Small intestine (tissue), 7 donors: ENCODE measurements around the gene NEDD4L. TPM values are rescaled to one million over a fixed set of nuclear protein-coding genes. Genes with fewer than 3 reads are reported as not detected.
A peak's percentile ranks its signal among the peaks of the same experiment; 100 is the strongest.

Experiments used
- DNase-seq, 2 donors: peaks; one replicate each; pipeline versions ENCODE4 v3.0.0 to v3.0.0-alpha.2; 2013
- FAIRE-seq: peaks from 2 replicates; lab custom pipeline; 2012; peaks lifted over from hg19 to GRCh38; lab: Jason Lieb, UNC
- H3K27ac ChIP-seq, 3 donors: one replicate each; pipeline ENCODE4 v1.5.1; 2013; ENCODE audit warnings: low read length in 2 of 3, mild to moderate bottlenecking in 2 of 3, control low read depth in 1 of 3, inconsistent platforms in 1 of 3, low read depth in 1 of 3, moderate library complexity in 1 of 3
- H3K27me3 ChIP-seq, 3 donors: one replicate each; pipeline ENCODE4 v1.6.1; 2013; ENCODE audit warnings: low read length in 3 of 3, inconsistent platforms in 1 of 3; ENCODE audit not compliant: control insufficient read depth in 3 of 3, insufficient read depth in 3 of 3
- H3K36me3 ChIP-seq, 3 donors: one replicate each; pipeline ENCODE4 v1.6.1; 2013; ENCODE audit warnings: low read length in 3 of 3, inconsistent platforms in 1 of 3, low read depth in 1 of 3, mild to moderate bottlenecking in 1 of 3, moderate library complexity in 1 of 3; ENCODE audit not compliant: control insufficient read depth in 3 of 3, insufficient read depth in 2 of 3
- H3K4me1 ChIP-seq, 3 donors: one replicate each; pipeline ENCODE4 v1.6.1; 2013; ENCODE audit warnings: low read length in 2 of 3, inconsistent platforms in 1 of 3, low read depth in 1 of 3, mild to moderate bottlenecking in 1 of 3, moderate library complexity in 1 of 3; ENCODE audit not compliant: control insufficient read depth in 3 of 3, insufficient read depth in 2 of 3
- H3K4me3 ChIP-seq, 3 donors: one replicate each; pipeline ENCODE4 v1.5.1; 2013; ENCODE audit warnings: low read length in 3 of 3, control low read depth in 1 of 3, inconsistent platforms in 1 of 3, low read depth in 1 of 3, mild to moderate bottlenecking in 1 of 3, moderate library complexity in 1 of 3
- H3K9me3 ChIP-seq, 2 donors: one replicate each; pipeline ENCODE4 v1.6.1; 2013; ENCODE audit warnings: low read depth in 1 of 2, low read length in 1 of 2; ENCODE audit not compliant: control insufficient read depth in 2 of 2, insufficient read depth in 1 of 2
- WGBS, 3 donors: extraction: QIAGEN DNeasy Blood & Tissue Kit; methylation state at CpG; one replicate each; pipeline ENCODE4 v1.1.7; 2013; 5-methylcytosine and 5-hydroxymethylcytosine counted together
- polyA plus RNA-seq, 4 donors: library from polyadenylated mRNA; stranded (reverse) in 3 of 4; unstranded in 1 of 4; fragments of 200-250 nt in 3 of 4; fragments of 120-200 nt in 1 of 4; gene quantifications; one replicate each; pipeline versions ENCODE4 v1.2.1 to v1.2.3, GENCODE V29; 2013
- donor health status: healthy with polysubstance abuse.
- donor health status: control.
- donor health status: control.
- donor health status: Bipolar disorder and iron deficiency.
- donor health status: healthy.

The NEDD4L gene
- polyA plus RNA-seq, 4 donors: 36.5 to 113 (median 96.2) TPM

DNA sequence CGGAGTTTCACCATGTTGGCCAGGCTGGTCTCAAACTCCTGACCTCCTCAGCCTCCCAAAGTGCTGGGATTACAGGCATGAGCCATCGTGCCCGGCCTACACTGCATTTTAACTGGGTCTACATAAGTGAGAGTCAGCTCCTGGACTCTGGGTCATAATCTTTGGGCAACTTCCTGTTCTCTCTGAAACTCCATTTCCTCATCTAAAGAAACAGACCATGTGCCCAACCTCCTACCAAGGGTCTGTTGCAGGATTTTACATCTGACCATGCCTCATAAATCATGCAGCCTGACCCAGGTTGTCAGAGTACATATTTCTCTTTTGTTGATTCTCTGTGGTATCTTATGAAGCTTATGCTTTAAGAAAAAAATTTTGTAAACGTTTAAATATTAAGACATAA lies 304.5 kb downstream of the NEDD4L start:
- H3K27me3 ChIP-seq: no peaks in the 10 kb centered on the region
- H3K4me3 ChIP-seq: no peak overlapping the region
- peaks cover 0 to 4% (median 0%) of the 10 kb centered on the region in 3 donors for H3K4me1 ChIP-seq
- no peaks in the 10 kb centered on the region for H3K9me3 ChIP-seq
- peaks cover 2 to 33% (median 13%) of the 10 kb centered on the region in 3 donors for H3K36me3 ChIP-seq
- 80 to 85% (median 81%) methylated on average over 4 of the region's 4 CpGs for WGBS, 3 donors
- no peak overlapping the region for H3K27ac ChIP-seq
- DNase-seq (peak in 1 of 2 donors; percentile 25), FAIRE-seq (no peak)

DNA sequence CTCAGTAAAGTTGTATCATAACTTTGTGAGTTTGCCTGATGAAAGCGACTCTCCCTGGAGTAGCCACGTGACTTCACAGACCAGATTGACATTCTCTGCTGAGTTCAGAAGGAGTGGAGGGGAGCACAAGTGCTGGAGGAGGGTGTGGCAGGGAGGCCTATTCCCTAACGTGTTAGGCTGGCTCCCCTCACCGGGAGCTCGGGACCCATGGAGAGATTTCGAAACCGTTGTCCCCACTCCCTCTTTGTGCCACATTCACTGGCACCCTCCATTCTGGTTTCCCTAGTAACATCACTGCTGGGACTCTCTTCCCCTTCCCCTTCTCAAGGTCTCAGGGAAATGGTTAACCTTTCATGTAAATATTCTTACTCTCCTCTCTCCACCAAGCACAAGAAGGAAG lies 304.9 kb downstream of the NEDD4L start:
- Histone ChIP-seq H3K4me3 (no peak overlapping the region), H3K4me1 (peaks cover 0 to 4% (median 0%) of the 10 kb centered on the region in 3 donors), H3K9me3 (no peaks in the 10 kb centered on the region), H3K36me3 (peaks cover 2 to 37% (median 15%) of the 10 kb centered on the region in 3 donors), H3K27ac (no peak overlapping the region), H3K27me3 (no peaks in the 10 kb centered on the region)
- WGBS, 3 donors: 78 to 85% (median 81%) methylated on average over 7 of the region's 7 CpGs
- peak in 1 of 2 donors; percentile 26 for DNase-seq
- no peak for FAIRE-seq

DNA sequence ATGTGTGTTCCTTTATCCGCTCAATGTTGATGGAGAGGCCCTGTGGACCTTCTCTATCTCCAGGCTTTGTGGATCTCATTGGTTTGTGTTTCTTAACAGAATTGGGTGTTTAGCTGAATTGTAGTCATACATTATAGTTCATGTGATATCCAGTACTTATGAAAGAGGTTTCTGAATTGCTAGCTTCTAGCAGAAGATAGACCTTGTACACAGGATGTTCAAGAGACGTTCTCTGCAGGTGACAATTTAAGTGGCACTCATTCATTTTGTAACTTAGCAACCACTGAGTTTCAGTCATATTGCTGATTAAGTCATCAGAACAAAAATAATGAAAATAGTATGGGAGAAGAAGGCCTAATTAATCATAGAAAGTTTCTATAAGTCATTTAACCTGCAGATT lies 305.6 kb downstream of the NEDD4L start:
- peaks cover 2 to 37% (median 16%) of the 10 kb centered on the region in 3 donors for H3K36me3 ChIP-seq
- no peak overlapping the region for H3K27ac ChIP-seq
- no peak overlapping the region for H3K4me3 ChIP-seq
- WGBS, 3 donors: 83 to 85% (median 84%) methylated on average over 2 of the region's 2 CpGs
- peaks cover 0 to 4% (median 0%) of the 10 kb centered on the region in 3 donors for H3K4me1 ChIP-seq
- FAIRE-seq (no peak), DNase-seq (no peak)
- no peaks in the 10 kb centered on the region for H3K27me3 ChIP-seq
- no peaks in the 10 kb centered on the region for H3K9me3 ChIP-seq

DNA sequence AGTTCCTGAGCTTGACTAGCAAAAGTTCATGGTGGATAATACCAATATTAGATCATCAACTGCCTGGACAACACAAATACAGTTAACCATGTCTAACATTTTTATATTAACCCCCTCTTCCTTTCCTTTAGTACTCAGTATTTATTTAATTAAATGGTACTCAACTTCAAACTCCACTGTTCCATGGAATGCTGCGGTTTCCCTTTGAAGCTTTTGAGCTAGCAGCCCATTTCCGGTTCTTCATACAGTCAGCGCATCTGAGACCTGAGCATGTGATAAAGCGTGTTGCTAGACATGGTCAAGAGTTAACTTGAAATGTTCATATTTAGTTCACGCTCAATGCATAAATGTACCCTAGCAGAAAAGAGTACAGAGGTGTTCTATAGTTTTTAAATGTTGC lies 306.5 kb downstream of the NEDD4L start:
- 95 to 99% (median 96%) methylated on average over 5 of the region's 5 CpGs for WGBS, 3 donors
- no peaks in the 10 kb centered on the region for H3K27me3 ChIP-seq
- H3K4me1 ChIP-seq: peaks cover 0 to 4% (median 0%) of the 10 kb centered on the region in 3 donors
- DNase-seq (no peak), FAIRE-seq (no peak)
- no peak overlapping the region for H3K27ac ChIP-seq
- H3K9me3 ChIP-seq: no peaks in the 10 kb centered on the region
- H3K36me3 ChIP-seq: peaks cover 2 to 44% (median 22%) of the 10 kb centered on the region in 3 donors
- H3K4me3 ChIP-seq: no peak overlapping the region

DNA sequence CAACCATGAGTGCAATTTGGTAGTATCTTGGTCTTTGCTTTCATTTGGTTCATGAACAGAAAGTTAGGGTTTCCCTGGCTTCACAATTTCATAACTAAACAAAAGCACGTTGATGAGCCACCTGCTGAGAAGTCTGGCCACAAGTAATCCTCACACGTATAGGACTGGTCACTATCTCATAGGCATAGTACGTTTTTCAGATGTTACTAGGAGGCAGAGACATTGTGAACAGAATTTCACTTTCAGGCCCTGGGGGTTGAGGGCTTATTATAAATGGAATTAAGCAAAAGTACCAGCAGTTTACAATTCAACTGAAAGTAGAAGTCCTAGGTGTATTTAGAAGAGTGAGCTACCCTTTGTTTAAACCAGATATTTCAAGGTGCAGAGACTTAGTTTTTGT lies 307.8 kb downstream of the NEDD4L start:
- no peak overlapping the region for H3K4me3 ChIP-seq
- peaks cover 2 to 43% (median 22%) of the 10 kb centered on the region in 3 donors for H3K36me3 ChIP-seq
- no peak overlapping the region for H3K27ac ChIP-seq
- WGBS, 3 donors: 80 to 83% (median 82%) methylated on average over 3 of the region's 3 CpGs
- H3K9me3 ChIP-seq: no peaks in the 10 kb centered on the region
- DNase-seq: no peak
- peaks cover 0 to 4% (median 0%) of the 10 kb centered on the region in 3 donors for H3K4me1 ChIP-seq
- H3K27me3 ChIP-seq: no peaks in the 10 kb centered on the region
- no peak for FAIRE-seq

DNA sequence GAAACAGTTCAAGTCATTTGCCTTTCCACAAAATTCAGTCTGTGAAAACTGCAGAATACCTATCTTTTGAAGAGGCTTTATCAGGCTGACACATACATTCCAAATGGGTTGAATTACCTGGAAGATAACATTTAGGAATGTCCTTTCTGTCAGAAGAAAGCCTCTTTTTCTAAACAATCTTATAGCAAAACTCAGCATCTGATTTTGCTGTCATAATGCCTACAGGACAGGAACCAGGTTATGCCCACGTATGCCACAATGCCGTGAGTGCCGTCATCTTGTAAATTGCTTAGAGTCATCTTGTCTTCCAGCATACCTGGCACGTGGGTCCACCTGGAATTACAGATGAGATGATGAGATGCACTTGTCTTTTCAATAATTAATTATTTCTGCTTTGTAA lies 309.6 kb downstream of the NEDD4L start:
- Histone ChIP-seq H3K36me3 (peaks cover 2 to 39% (median 25%) of the 10 kb centered on the region in 3 donors), H3K4me3 (no peak overlapping the region), H3K27ac (no peak overlapping the region), H3K27me3 (no peaks in the 10 kb centered on the region), H3K4me1 (peaks cover 0 to under 1% (median 0%) of the 10 kb centered on the region in 3 donors), H3K9me3 (no peaks in the 10 kb centered on the region)
- FAIRE-seq (no peak), DNase-seq (no peak)
- WGBS, 3 donors: 92 to 96% (median 96%) methylated on average over 4 of the region's 4 CpGs

DNA sequence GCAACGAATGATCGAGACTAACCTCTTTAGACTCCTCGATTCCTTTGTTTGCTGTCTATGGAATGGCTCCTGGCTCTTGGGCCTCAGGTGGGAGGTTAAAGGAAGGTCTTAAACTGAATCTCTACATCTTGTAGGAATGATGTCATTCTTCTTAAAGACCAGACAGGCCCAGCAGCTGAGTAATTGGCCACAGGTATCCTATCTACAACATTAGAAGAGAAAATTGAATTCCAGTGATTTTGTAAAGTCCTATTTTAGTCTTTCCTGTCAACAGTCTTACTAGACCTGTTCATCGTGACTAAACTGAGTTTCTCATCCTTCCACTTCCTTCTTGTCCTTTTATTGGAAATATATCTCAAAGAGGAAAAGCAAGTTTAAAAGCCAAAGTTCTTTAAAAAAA lies 310.0 kb downstream of the NEDD4L start:
- WGBS, 3 donors: 94 to 95% (median 95%) methylated on average over 4 of the region's 4 CpGs
- no peaks in the 10 kb centered on the region for H3K4me1 ChIP-seq
- no peaks in the 10 kb centered on the region for H3K9me3 ChIP-seq
- no peak for DNase-seq
- H3K27me3 ChIP-seq: no peaks in the 10 kb centered on the region
- no peak overlapping the region for H3K27ac ChIP-seq
- no peak overlapping the region for H3K4me3 ChIP-seq
- no peak for FAIRE-seq
- peaks cover 2 to 37% (median 25%) of the 10 kb centered on the region in 3 donors for H3K36me3 ChIP-seq

DNA sequence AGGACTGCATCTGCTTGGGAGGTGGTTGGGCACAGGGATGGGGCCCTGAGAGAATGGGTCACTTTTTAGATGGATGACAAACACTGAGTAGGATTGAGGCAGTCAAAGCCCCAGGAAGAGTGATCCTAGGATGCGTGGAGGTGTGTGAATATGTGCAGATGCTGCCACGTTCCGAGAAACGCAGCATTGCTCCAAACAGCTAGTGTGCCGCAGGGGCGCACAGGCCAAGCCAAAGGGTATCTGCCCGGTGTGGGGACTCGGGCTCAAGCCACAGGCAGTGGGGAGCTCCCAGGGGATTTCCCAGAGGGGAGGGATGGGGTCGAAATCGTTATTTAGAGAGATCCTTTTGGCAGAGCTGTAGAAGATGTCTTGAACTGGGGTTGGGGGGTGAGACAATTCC lies 310.8 kb downstream of the NEDD4L start:
- Histone ChIP-seq H3K27ac (no peak overlapping the region), H3K9me3 (no peaks in the 10 kb centered on the region), H3K27me3 (no peaks in the 10 kb centered on the region), H3K4me3 (no peak overlapping the region), H3K36me3 (peaks cover 0 to 36% (median 28%) of the 10 kb centered on the region in 3 donors), H3K4me1 (no peaks in the 10 kb centered on the region)
- 89 to 97% (median 93%) methylated on average over 10 of the region's 10 CpGs for WGBS, 3 donors
- FAIRE-seq: no peak
- DNase-seq: no peak

DNA sequence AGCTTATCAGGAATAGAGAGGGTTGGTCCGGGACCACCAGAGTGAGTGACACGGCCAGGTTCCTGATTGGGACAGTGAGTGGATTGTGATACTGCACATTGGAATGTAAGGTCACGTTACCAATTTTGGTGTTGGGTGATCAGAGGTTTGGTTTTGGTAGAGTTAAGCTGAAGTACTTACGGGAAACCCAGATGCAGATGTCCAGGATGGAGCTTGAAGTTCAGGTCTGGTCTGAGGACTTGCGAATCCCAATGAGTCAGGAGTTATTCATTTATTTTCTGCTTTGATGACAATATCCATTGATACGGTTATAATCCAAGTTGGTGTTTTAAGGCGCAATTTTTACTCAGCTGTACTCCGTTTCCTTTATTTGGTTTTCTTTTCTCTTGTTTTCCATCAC lies 311.2 kb downstream of the NEDD4L start:
- no peak for FAIRE-seq
- 94 to 95% (median 95%) methylated on average over 8 of the region's 8 CpGs for WGBS, 3 donors
- Histone ChIP-seq H3K36me3 (peaks cover 0 to 36% (median 26%) of the 10 kb centered on the region in 3 donors), H3K4me1 (no peaks in the 10 kb centered on the region), H3K9me3 (no peaks in the 10 kb centered on the region), H3K4me3 (no peak overlapping the region), H3K27me3 (no peaks in the 10 kb centered on the region), H3K27ac (no peak overlapping the region)
- no peak for DNase-seq
